Neural cell (in vitro differentiated cells): ENCODE results near the gene N4BP2.
"Not testable (repeated sequence)": the region's sequence is repeated elsewhere in the genome, so short reads cannot be mapped to it uniquely, and the experiment has no call there.

Experiments
- MXI1 ChIP-seq: fragments of 450-650 bp; conservative IDR thresholded peaks from 2 replicates; pipeline ENCODE4 v1.6.1; 2014; ENCODE audit warnings: antibody characterized with exemption, mild to moderate bottlenecking; ENCODE audit not compliant: poor library complexity, severe bottlenecking
- POLR2AphosphoS5 ChIP-seq: IDR thresholded peaks from 2 replicates; pipeline ENCODE4 v1.6.1; 2012
- RAD21 ChIP-seq: fragments of 450-650 bp; conservative IDR thresholded peaks from 2 replicates; pipeline ENCODE4 v1.6.1; 2014; ENCODE audit warnings: antibody characterized with exemption, mild to moderate bottlenecking, moderate library complexity
- REST ChIP-seq: IDR thresholded peaks from 2 replicates; pipeline ENCODE4 v1.6.1; 2012; ENCODE audit warnings: borderline replicate concordance
- TF ChIP-seq, protein P1 (sequence below): fragments of 450-650 bp; IDR thresholded peaks from 2 replicates; pipeline ENCODE4 v1.5.1; 2014; ENCODE audit warnings: antibody characterized with exemption, mild to moderate bottlenecking, moderate library complexity; ENCODE audit not compliant: poor library complexity, severe bottlenecking

DNA sequence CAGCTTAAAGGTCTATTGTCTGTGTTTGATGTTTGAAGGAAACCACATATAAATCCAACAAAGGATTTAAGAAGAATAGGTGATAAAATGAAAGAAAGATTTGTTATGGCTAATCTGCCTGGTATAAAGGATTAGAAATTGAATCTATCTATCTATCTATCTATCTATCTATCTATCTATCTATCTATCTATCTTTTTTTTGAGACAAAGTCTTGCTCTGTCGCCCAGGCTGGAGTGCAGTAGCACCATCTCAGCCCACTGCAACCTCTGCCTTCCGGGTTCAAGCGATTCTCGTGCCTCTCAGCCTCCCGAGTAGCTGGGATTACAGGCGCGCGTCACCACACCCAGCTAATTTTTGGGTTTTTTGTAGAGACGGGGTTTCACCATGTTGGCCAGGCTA, 79.6 kb downstream of the N4BP2 start:
- TF ChIP-seq, protein P1, sequence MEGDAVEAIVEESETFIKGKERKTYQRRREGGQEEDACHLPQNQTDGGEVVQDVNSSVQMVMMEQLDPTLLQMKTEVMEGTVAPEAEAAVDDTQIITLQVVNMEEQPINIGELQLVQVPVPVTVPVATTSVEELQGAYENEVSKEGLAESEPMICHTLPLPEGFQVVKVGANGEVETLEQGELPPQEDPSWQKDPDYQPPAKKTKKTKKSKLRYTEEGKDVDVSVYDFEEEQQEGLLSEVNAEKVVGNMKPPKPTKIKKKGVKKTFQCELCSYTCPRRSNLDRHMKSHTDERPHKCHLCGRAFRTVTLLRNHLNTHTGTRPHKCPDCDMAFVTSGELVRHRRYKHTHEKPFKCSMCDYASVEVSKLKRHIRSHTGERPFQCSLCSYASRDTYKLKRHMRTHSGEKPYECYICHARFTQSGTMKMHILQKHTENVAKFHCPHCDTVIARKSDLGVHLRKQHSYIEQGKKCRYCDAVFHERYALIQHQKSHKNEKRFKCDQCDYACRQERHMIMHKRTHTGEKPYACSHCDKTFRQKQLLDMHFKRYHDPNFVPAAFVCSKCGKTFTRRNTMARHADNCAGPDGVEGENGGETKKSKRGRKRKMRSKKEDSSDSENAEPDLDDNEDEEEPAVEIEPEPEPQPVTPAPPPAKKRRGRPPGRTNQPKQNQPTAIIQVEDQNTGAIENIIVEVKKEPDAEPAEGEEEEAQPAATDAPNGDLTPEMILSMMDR: not testable (repeated sequence)
- TF ChIP-seq POLR2AphosphoS5, RAD21, REST, MXI1: not testable (repeated sequence)
